PFSK-1 (cell line): Measurements from ENCODE around the gene NADK.

Experiments
- FOXP2 ChIP-seq: optimal IDR thresholded peaks from 2 replicates; pipeline ENCODE3; 2011; ENCODE audit warnings: borderline replicate concordance, control low read depth, inconsistent platforms; ENCODE audit not compliant: insufficient read depth; ENCODE audit errors: extremely low read length, extremely low read depth
- POLR2AphosphoS5 ChIP-seq: IDR thresholded peaks from 2 replicates; pipeline ENCODE4 v1.6.1; 2012; ENCODE audit warnings: low read depth, mild to moderate bottlenecking, control low read depth, low read length, moderate library complexity
- SIN3A ChIP-seq: IDR thresholded peaks from 2 replicates; pipeline ENCODE4 v1.6.1; 2012; ENCODE audit warnings: mild to moderate bottlenecking, low read length, moderate library complexity, borderline replicate concordance; ENCODE audit not compliant: insufficient read depth
- TAF1 ChIP-seq: IDR thresholded peaks from 2 replicates; pipeline ENCODE4 v1.6.1; 2012; ENCODE audit warnings: low read length, control low read depth, borderline replicate concordance; ENCODE audit not compliant: insufficient read depth
- TF ChIP-seq, protein P1 (sequence below), 2 experiments: IDR thresholded peaks; 2 replicates each; pipeline versions ENCODE4 v1.6.1 to v1.8.0; 2011 to 2012; ENCODE audit warnings: low read depth in 2 of 2, low read length in 2 of 2, control low read depth in 1 of 2, inconsistent platforms in 1 of 2, mild to moderate bottlenecking in 1 of 2, moderate library complexity in 1 of 2; ENCODE audit not compliant: insufficient read depth in 1 of 2

The NADK gene

DNA sequence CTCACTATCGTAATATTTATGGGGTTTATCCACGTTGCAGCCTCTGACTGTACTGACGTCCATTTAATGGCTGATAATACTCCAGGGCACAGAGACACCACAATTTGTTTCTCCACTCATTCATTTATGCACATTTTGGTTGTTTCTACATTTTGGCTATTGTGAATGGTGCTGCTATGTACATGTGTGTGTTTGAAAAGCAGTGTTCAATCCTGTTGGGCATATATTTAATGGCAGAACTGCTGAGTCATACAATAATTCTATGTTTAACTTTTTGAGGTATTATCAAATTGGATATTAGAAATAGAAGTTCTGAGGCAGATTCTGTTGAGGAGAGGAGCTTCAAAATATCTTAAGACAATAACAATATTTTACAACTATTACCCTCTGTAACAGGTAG is 39.0 kb upstream of the NADK start:
- TF ChIP-seq SIN3A = no peak
- TF ChIP-seq, protein P1, sequence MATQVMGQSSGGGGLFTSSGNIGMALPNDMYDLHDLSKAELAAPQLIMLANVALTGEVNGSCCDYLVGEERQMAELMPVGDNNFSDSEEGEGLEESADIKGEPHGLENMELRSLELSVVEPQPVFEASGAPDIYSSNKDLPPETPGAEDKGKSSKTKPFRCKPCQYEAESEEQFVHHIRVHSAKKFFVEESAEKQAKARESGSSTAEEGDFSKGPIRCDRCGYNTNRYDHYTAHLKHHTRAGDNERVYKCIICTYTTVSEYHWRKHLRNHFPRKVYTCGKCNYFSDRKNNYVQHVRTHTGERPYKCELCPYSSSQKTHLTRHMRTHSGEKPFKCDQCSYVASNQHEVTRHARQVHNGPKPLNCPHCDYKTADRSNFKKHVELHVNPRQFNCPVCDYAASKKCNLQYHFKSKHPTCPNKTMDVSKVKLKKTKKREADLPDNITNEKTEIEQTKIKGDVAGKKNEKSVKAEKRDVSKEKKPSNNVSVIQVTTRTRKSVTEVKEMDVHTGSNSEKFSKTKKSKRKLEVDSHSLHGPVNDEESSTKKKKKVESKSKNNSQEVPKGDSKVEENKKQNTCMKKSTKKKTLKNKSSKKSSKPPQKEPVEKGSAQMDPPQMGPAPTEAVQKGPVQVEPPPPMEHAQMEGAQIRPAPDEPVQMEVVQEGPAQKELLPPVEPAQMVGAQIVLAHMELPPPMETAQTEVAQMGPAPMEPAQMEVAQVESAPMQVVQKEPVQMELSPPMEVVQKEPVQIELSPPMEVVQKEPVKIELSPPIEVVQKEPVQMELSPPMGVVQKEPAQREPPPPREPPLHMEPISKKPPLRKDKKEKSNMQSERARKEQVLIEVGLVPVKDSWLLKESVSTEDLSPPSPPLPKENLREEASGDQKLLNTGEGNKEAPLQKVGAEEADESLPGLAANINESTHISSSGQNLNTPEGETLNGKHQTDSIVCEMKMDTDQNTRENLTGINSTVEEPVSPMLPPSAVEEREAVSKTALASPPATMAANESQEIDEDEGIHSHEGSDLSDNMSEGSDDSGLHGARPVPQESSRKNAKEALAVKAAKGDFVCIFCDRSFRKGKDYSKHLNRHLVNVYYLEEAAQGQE (IDR thresholded peaks at IDR 0.05; ENCODE audit: insufficient read depth in 1 of 2, low read depth in 2 of 2, low read length in 2 of 2) = no peak
- TF ChIP-seq POLR2AphosphoS5 = no peak
- TF ChIP-seq FOXP2 = no peak
- TF ChIP-seq TAF1 = no peak

DNA sequence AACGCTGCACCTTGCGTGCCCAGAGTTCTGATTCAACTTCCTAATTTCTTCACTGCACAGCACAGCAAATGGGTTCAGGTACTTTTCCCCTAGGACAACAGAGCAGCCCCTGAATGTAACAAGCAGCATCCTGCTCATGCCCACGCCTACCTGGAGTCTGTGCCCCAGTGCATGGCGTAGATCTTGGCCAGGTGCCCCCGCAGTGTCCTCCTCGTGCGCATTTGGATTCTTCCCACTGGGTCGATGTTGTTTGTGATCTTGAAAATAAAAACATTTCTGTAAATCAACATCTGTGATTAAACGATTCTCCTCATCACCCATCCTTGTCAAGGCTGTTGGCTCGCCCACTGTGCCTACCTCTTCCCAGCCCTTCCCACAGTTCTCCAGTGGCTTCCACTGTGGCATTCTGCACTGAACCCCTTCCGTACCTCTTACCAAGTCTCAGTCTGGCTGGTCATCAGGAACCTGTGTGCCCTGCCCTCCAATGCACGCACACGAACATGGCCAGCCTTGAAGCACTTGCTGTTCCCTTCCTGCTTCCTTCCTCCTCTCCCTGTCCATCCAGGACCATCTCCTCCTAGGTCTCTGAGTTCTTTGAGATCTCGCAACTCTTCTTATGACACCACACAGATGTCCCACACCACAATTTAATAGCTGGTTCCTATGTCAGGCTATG is 37.5 kb upstream of the NADK start:
- TF ChIP-seq TAF1 (no peak), FOXP2 (no peak), SIN3A (no peak), POLR2AphosphoS5 (no peak)
- TF ChIP-seq, protein P1 (IDR thresholded peaks at IDR 0.05; ENCODE audit: insufficient read depth in 1 of 2, low read depth in 2 of 2, low read length in 2 of 2) = no peak

DNA sequence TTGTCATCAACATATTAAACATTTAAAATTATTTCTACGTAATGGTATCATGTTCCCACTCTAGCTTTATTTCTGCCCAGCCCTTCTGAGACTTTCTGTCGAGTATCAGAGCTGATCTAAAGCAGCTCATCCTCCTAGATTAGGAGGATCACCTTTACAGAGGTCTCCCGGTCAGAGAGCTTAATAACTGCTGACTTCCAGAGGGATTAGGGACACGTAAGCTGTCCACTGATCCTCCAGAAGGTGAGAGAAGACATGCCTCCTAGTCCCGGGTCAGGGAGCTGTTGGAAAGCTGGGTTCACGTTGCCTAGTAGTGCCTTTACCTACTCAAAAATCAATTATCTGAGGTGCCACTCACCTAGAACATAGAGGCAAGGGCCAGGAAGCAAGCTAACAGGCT is 31.2 kb upstream of the NADK start:
- TF ChIP-seq POLR2AphosphoS5 (no peak), FOXP2 (no peak), TAF1 (no peak)
- TF ChIP-seq, protein P1 (IDR thresholded peaks at IDR 0.05; ENCODE audit: insufficient read depth in 1 of 2, low read depth in 2 of 2, low read length in 2 of 2) = no peak

DNA sequence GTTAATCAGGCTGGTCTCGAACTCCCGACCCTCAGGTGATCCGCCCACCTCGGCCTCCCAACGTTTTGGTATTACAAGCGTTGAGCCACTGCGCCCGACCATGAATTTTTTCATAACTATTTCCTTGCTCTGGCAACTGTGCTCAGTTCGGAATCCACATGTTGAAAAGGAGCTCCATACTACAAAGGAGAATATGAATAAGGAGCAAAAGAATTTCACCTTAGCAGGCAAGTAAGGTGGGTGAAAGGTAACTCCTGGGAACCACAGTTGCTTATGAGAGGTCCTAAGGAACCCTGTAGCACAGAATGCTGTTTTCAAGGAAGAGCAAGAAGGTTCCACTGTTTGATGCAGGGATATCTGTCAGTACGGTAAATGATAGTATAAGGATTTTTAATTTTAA is 29.9 kb upstream of the NADK start:
- TF ChIP-seq FOXP2 (no peak), SIN3A (no peak), TAF1 (no peak), POLR2AphosphoS5 (no peak)
- TF ChIP-seq, protein P1 (IDR thresholded peaks at IDR 0.05; ENCODE audit: insufficient read depth in 1 of 2, low read depth in 2 of 2, low read length in 2 of 2) = no peak

DNA sequence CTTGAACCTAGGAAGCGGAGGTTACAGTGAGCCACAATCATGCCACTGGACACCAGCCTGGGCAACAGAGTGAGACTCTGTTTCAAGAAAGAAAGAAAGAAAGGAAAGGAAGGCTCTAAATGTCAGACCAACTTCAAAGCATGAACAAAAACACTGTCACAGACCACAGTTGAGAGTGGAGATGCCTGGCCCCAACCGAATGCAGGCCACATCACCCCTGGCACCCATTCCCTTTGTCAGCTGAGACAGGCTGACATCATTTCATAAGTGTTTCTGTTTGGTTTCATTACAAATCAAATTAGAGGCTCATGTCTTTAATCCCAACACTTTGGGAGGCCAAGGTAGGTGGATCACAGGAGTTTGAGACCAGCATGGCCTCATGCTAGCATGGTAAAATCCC is 28.6 kb upstream of the NADK start:
- TF ChIP-seq, protein P1 (IDR thresholded peaks at IDR 0.05; ENCODE audit: insufficient read depth in 1 of 2, low read depth in 2 of 2, low read length in 2 of 2) = no peak
- TF ChIP-seq FOXP2 (no peak), TAF1 (no peak), SIN3A (no peak), POLR2AphosphoS5 (no peak)
